Erythroblast (primary cell): ENCODE measurements around the gene SUPT3H.

Experiments
- GATA1 ChIP-seq: IDR thresholded peaks from 2 replicates; pipeline ENCODE4 v1.6.1; 2011; ENCODE audit warnings: low read depth, mild to moderate bottlenecking, control low read depth, low read length, moderate library complexity
- POLR2A ChIP-seq: IDR thresholded peaks from 2 replicates; pipeline ENCODE4 v1.6.1; 2011; ENCODE audit warnings: mild to moderate bottlenecking, low read length

DNA sequence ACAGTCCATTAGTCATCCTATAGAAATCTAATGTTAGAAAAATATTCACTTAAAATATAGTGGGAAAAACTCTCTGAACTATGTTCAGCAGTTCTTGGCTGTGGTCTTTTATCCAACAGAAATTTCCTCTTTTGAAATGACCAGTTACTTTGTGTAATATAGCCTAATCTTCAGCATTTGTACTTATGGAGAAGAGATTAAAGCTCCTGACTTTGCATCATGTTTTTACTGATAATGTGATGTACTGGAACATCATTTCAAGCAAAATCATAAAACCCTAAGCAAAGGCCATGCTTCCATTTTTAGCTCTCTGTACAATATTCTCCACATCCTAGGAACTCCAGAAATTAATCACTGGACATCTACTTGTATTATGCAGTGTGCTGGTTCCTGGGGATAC lies 480.4 kb downstream of the SUPT3H start:
- TF ChIP-seq POLR2A = no peak
- no peak for TF ChIP-seq GATA1
